Measurements from ENCODE around the gene NEK5.
A peak's percentile ranks its signal among the peaks of the same experiment; 100 is the strongest.

Gene NEK5

DNA sequence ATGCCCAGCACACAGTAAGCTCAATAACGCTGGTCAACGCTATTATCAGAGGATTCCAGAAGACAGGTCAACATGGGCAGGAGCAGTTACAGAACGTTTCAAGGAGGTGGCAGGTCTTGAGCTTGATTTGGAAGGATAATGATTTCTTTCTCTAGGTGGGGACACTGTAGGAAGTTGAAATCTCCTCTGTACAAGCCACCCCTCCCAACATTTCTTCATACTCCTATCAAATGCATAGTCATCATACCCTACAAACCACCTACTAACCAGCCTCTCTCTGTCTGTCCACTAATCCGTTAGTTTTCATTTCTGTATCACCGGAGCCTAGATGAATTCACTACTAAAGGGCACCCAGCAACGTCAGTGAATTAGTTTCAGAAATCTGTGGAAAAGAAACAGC is 118.9 kb downstream of the NEK5 start:
- DNase-seq = no peak

DNA sequence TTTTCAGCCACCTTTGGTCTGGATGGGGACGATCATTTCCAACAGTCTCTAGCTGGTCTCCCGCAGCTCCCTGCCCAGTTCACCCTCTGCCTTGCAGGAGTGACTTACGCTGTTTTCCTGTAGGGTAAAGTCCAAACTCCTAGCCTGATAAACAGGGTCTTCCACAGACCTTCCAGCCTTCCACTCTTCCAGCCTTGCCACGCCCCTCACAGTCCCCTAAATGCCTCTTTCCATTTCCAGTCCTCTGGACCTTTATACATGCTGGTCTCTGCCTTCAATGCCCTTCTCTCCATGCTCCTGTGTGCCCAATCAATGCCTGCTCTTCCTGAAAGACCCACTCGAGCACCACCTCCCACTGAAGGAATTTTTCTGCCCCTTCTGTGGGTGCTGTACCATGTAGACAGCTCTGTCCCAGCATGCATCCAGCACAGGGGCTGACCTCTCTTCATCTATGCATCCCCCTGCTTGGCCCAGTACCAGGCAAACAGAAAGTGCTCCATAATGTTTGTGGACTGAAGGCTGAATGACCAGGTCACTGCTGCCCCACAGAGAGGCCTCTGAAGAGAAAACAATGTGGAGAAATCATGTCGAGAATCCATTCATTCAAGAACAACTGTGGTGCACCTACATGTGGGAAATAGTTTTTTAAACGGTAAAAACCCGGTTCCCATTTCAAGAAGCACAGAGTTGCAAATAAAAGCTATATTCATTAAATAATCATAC is 122.2 kb downstream of the NEK5 start:
- no peak for DNase-seq

DNA sequence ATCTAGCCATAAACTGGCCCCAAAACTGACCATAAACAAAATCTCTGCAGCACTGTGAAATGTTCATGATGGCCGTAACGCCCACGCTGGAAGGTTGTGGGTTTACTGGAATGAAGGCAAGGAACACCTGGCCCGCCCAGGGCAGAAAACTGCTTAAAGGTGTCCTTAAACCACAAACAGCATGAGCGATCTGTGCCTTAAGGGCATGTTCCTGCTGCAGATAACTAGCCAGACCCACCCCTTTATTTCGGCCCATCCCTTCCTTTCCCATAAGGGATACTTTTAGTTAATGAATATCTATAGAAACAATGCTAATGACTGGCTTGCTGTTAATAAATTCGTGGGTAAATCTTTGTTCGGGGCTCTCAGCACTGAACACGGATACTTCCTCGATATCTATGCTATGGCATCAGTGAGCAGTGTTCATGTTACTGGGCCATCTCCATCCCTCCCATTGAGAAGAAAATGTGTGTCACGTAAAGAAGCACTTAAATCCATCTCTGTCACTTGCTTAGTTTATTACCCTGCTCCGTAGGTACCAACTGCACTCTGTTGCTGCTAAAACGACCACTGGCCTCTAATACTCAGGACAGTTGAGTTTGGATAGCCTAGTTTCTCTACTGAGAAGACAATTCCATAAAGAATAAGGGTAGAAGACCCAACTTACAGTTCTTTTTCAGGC is 122.9 kb downstream of the NEK5 start:
- DNase-seq = no peak

DNA sequence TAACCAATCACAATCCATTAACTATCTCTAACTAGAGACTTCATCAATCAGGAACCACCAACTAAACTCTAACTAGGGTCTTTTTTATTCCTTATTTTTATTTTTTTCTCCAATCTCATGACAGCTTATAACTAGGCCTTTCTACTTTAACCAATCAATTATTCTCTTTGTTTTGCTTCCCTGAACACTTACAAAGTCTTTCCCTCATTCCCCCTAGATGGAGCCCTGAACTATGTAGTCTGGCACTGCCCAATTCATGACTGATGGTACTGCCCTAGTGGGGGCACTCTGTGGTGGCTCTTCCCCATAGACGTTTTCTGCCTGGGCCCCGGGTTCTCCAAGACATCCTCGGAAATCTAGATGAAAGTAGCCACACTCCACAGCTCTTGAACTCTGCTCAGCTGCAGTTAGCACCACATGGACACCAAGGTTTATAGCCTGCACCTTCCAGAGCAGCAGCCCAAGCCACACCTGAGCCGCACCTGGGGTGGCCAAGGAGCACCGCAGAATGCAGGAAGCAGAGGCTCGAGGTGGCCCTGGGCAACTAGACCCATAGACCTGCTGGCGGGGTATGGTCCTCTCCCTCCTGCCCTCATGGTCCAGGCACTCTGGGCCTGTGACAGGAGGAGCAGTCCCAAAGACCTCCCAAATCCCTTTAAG is 124.2 kb downstream of the NEK5 start:
- peak in 1 of 2 experiments; percentile 23 for DNase-seq

DNA sequence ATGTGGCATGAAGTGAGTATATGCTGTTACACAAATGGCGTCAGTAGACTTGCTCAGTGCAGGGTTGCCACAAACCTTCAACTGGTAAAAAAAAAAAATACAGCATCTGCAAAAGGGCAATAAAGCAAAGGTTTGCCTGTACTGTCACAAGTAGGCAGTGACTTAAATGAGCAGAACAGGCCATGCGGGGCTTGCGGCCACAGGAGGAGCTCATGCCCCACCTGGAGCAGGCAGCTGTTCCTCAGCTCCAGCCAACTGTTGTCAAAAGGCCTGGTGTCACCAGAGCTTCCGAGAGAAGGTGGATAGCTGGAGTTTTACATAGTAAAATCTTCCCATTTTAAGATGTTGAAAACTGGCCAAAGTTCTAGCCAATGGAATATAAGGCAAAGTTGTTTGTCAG is 125.3 kb downstream of the NEK5 start:
- DNase-seq = no peak

DNA sequence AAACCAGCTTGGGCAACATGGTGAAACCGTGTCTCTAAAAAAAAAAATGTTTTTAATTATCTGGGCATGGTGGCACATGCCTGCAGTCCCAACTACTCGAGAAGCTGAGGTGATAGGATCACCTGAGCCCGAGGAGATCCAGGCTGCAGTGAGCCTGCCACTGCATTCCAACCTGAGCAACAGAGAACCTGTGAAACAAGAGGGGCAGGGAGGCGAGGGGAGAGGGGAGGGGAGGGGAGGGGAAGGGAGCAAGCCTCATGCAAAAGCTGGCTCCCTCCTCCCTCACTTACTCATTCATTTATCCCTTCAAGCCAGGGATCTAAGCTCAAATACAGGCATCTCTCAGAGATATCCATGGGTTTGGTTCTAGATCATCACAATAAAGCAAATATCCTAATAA is 126.5 kb downstream of the NEK5 start:
- DNase-seq = no peak

DNA sequence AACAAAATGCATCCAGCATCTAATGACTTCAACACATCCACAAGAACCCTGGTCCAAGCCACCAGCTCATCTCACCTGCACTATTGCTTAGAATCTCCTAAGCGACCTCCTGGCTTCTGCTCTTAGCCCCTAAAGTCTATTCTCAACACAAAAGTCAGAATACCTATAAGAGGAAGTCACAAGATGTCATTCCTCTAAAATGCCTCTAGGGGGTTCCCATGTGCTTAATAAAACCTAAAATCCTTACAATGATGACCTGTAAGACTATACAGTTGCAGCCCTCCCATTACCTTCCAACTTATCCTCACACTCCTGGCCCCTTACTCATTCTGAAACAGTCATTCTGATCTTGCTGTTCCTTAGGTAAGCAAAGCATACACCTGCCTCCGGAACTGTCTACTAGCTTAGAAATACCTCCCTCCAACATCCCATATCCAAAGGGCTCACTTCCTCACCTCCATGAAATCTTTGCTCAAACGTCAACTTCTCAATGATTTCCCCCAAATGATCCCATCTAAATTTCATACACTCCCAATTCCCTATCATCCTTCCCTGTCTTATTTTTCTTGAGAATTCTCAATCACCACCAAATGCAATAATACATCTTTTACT is 127.6 kb downstream of the NEK5 start:
- DNase-seq = peak; percentile 75 to 91

DNA sequence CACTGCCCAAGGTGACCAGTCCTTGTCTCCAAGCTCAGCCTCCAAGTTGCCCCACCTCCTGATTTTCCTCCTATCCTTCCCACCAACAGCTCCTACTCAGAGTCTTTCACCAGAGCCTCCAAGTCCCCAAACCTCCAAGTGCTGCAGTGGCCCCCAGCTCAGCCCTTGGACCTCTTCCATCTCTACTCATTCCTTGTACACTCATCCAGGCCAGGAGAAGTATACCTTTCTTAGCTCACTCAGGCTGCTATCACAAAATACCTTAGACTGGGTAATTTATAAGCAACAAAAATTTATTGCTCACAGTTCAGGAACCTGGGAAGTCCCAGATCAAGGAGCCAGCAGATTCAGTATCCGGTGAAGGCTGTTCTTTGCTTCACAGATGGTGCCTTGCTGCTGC is 129.0 kb downstream of the NEK5 start:
- no peak for DNase-seq

DNA sequence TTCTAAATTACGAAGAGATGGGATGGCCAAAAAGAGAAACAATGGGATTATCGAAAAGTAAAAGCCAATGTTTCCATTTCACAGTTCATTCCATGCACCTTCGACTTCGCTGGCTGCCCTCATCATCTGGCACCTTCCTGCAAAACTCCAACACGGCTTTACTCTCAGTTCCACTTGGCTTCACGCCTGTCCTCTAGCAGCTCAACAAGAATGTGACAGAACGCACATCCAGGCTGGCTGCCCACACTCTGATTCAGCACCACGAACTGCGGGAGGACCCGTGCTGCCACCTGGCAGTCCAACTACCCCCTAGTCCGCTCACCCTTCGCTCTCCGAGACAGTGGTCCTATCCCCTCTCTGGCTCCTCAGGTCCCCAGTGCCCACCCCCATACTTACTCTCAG is 129.4 kb downstream of the NEK5 start:
- no peak for DNase-seq

DNA sequence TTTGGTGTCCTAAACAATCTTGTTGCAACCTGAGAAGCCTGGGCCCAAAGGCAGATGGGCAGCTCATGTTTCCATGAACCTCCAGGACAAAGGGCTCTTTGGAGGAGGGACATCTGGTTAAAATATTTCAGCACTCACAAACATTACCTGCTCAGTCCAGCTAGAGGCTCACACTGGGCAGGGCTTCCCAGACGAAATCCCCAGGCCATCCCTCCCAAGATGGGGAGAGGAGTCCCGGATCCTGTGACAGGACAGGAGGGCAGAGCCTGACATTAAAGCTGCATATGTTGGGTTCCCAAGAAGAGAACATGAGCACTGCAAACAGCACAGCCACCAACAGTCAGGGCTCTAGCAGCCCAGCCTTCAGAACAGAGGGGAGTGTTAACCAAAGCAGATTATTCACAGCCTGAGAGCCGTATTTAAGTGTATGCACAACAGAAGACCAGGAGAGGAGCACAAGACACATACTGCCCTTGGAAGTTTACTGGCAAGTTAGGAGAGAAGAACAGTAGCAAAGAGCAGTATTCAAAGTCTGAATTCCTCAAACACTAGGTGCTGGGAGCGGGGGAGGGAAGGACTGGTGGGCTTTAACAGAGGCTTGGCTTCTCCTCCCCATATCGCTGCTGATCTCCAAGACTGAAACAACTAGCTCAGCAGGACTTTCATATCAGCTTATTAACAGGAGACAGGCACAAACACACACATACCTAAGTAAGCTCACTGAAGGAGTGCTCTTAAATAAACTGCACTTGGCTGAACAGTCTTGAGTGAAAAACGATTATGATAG is 130.0 kb downstream of the NEK5 start:
- no peak for DNase-seq

DNA sequence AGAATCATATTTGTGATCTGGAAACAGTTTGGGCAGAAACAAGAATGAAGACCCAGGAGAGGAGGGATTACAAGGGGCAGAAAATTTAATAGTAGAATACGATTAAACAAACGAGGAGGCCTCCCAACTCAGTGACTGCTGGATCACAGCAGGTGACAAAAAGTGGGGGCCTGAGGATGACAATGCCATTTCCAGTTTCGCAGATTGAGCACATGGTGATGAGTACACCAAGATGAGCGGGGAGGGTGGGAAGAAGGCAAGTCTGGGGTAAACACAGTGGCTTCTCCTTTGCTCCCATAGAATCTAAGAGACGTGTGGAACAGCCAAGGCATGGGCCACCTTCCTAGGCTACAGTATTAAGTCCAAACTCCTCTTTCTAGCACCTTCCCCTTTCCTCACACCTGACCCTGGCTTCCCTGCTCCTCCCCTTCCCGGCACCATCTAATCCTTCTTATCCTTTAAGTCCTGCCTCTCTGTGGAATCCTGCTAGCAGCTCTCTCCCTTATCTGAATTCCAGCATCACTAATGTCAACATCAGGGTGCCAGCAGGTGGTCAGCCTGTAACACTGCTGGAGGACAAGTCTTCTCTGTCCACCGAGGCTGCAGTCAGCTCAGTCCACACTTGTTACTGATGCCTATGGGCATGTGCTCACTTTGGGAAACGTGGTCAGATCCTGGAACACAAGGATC is 131.1 kb downstream of the NEK5 start:
- DNase-seq = no peak

DNA sequence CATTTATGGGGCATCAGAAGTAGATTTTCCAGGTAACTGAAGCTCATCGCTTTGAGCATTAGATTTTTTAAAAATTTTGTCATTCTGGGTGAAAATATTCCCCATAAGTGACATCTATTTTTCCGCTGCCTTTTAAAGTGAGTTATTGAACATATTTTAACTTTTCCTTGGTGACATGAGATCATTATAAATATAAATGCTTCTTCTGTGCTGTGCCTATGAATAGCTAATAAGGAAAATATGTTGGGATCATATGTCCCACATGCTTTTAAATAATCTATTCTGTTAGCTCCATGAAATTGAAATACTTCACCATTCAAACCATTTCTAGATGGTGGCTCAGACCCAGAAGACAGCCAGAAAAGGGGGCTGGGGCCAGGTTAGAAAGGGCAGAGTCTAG is 131.7 kb downstream of the NEK5 start:
- no peak for DNase-seq

DNA sequence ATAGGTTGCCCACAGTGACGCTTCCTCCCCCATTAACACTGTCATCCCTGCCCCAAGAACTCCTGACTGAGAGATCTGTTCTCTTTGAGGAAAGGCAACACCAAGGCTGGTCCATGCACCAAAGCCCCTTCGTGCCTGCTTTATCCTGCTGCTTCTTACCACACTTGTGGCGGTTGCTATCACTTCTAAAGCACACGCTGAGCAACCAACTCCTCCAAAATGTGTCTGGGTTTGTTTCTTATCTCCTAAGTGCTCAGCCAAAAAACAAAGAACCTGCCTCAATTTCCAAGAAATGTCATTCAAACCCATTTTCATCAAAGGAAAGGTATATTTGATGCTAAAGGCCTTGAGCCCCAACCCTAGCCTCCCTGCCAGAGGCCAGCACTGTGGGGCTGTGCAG is 132.2 kb downstream of the NEK5 start:
- DNase-seq = no peak

DNA sequence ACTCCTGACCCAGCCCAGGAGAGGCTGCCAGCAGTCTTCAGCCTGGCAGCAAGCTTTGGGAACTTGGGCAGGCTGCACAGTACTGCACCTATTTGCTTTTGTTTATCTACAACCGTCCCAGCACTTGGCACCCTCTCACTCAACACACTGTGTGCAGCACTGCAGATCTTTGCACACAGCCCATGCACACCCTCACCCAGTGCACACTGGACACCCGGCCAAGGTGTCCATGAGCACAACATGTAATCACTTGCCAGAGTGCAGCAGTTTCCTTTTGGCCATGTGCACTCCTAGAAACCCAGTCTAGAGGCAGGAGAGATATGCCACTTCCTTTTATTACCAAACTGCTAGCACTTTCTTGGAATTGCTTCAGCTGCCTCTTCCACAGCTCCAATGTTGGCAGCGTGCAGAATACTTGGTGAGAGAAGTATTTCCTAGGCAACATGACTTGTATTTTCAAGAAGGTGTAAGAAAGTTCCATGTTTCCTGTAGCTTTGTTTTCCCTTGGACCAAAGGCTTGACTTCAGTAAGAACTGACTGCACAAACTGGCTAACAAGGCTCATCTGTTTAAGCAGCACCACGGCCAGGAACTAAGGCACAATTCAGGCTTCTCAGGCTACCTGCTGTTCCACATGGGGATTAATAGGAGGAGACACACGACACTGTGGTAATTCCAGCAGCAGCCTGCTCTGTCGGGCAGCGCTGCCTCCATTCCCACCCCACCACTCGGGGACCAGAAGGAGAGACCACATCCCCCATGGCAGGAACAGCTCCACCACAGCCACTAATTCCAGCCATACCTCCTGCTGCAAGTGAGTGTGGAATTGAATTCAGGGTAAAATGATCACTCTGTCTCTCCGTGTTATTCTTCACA is 133.0 kb downstream of the NEK5 start:
- DNase-seq = peak; percentile 56 to 71

DNA sequence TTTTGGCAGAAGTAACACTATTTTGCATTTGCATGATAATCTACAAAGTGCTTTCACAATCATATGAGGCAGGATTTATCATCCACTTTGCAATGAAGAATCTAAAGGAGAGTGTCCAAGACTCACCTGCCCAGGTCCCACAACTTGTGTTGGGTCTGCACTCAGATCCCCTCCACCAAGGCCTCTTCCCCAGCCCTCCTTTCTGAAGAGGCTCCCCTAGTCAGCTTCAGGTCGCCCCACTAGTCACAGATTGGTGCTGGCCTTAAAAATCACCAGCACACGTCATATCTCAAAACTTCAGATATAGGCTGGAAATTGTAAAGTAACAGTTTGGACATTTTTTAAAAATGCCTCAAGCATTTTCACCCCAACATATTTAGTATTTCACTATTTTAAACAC is 135.2 kb downstream of the NEK5 start:
- DNase-seq = no peak

DNA sequence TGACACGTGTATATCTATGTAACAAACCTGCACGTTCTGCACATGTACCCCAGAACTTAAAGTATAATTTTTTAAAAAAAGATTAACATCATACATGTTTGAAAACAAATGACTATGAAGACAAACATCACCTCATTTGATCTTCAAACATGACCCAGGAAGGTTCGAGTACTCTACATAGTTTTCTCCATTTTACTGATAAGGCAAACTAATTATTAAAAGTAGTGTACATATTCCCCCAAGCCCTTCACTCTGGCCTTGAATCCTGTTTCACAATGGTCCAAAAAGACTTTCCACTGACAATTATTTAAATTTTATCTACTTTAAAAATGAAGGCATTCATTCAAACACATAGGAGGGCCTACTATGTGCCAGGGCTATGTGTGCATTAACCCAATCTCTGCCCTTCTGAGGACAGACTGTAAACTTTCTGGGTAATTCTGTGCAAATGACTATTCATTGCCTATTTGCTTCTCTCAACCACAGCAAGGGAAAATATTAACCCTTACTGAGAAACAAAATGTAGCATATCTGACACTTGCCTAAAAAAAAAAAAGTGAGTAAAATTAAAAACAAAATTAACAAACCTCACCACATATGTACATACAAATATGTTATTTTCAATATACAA is 139.8 kb downstream of the NEK5 start:
- no peak for DNase-seq
